Activated CD4-positive, alpha-beta T cell treated with anti-CD3 and anti-CD28 coated beads, Interleukin-2, Interleukin-4, amounts not matched to agents 100 ng/mL and 50 ng/mL, durations not matched to agents 16 hours and 8 hours (primary cell): Measurements from ENCODE around the gene GJB4.
A peak's percentile ranks its signal among the peaks of the same experiment; 100 is the strongest.

Experiments
- DNase-seq: peaks from one replicate; pipeline ENCODE4 v3.0.0-alpha.2; 2020; ENCODE audit warnings: low spot score

GJB4 gene

DNA sequence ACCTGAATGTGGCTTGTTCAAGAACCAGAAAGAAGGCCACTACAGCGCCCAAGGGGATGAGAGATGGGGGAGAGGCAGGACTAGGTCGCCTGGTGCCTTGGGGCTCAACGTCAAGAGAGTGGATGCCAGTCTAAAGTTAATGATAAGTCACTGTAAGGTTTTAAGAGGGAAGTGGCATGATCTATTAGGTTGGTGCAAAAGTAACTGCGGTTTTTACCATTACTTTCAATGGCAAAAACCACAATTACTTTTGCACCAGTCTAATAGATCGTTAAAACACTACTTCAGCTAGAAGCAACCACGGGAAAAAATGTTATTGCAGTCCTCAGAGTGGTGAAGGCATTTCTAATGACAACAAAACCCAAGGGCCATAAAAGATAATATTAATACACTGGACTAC, 18.8 kb downstream of the GJB4 start:
- no peak for DNase-seq

DNA sequence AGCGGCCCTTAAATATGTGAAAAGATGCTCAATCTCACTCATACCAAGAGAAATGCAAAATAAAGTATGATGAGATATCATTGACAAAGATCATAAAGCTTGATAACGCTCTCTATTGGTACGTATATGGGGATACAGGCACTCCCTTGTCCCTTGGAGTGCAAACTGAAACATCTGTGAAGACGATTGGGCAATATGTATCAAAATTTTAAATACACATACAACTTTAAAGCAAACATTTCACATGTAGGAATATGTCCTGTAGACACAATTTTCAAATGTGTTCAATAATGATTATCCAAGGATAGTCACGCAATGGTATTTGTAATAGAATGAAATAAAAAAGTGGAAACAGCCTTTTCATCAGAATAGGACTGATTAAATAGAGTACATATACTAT, 19.5 kb downstream of the GJB4 start:
- no peak for DNase-seq

DNA sequence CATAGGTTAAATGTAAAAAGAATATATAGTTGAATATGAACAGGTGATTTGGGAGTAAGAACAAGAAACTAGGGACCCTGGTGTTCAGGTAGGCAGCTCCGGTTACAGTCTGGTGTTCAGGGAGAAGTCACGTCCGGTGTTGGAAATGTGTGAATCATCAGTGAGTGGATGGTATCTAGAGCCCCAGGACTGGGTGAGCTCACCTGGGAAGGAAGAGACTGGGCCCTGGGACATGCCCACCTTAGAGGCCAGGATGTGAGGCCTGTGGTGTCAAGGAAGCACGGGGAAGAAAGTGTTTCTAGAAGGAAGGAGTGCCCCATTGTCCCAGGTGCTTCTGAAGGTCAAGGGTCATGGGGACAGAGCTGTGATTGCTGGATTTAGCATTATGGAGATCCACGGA, 20.0 kb downstream of the GJB4 start:
- no peak for DNase-seq

DNA sequence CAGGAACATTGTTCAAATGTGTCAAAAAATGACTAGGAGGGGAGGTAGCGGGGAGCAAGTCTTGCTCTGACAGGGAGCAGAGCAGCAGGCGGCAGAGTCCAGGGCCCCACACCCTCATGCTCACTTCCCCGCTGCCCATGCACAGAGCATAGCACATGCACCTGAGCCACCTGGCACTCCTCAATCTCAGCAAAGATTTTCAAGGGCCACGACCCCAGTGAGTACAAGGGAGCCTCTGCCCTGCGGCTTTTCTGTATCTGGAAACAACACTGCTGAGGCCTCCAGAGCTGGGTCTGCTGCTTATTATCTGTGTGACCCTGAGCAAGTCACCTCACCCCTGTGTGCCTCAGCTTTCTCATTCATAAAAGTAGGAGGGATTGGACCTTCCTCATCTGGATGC, 20.4 kb downstream of the GJB4 start:
- no peak for DNase-seq

DNA sequence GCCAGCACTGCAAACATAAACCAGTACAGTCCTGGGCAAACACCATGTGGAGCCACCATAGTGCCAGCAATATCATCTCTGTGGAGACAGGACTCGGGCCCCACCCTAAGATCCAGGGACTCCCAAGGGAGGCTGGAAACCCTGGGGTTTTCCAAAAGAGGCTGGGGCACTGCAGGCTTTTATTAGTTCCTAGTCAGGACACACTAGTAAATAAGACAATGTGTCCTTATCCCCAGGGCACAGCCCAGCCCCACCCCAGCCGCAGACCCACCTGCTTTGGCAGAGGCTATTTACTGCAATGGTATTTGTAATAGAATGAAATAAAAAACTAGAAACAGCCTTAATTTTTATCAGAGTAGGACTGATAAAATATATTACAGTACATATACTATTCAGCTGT, 21.0 kb downstream of the GJB4 start:
- no peak for DNase-seq

DNA sequence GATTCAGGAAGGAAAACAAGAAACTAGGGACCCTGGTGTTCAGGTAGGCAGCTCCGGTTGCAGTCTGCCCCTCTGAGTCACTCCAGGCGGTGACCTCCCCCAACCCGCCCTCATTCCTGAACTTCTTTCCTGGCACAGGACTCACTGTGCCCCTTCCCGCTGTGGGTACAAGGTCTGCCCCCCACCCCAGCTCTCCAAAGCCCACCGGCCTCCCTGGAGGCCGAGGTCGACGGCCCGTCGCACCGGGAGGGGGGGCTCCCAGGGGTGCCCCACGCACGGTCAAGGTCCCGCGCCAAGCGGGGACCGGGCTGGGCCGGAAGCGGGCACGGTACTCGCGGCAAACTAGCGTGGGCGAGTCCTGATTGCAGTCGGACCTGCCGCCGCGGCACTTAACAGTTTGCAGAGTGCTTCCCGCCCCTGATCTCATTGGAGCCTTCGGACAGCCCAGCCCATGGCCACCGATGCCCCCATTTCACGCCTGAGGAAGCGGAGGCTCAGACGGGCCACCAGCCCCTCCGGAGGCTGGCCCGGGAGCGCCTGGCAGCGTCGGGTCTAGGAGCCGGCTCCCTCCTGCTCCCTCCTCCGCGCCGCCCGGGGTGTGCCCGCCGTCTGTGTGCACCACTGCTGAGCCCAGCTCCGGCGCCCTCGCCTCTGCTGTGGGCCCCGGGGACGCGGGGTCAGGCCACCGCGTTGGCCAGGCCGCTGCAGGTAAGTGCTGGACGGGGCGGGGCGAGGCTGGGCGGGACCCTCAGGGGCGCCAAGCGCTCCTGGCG, 21.7 kb downstream of the GJB4 start, which contains the start of gene GJB3:
Gene GJB3 (plus strand): TSS at position 144 of the 773 bp plus-strand sequence. CDS start 3,549 bp downstream, outside the sequence.
- DNase-seq, result no peak

DNA sequence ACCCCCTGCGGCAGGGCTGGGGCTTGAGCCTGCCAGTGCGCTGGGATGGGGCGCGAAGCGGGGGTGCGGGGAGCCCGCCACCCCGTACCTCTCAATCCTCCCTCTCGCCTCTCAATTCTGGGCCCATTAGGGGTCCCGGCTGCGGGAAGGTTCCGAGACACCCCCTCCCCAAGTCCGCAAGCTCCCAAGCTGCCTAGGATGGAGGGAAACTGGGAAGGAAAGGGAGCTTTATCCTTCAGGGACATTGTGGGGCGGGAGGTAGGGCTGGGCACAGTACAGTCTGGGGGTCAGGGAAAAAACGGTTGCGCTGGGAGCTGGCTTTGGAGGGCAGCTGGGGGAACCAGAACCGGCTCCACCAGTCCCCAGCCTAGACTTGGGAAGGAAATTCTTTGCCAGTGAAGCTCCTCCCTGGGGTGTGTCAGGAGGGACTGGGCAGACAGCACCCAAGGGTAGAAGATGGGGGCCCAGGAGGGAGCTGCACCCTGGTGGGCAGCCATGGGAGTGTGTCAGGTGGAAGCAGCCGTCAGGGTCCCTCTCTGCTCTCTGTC, 22.4 kb downstream of the GJB4 start:
- no peak for DNase-seq

DNA sequence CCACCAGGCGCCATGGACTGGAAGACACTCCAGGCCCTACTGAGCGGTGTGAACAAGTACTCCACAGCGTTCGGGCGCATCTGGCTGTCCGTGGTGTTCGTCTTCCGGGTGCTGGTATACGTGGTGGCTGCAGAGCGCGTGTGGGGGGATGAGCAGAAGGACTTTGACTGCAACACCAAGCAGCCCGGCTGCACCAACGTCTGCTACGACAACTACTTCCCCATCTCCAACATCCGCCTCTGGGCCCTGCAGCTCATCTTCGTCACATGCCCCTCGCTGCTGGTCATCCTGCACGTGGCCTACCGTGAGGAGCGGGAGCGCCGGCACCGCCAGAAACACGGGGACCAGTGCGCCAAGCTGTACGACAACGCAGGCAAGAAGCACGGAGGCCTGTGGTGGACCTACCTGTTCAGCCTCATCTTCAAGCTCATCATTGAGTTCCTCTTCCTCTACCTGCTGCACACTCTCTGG, 25.2 kb downstream of the GJB4 start:
- DNase-seq, result no peak

DNA sequence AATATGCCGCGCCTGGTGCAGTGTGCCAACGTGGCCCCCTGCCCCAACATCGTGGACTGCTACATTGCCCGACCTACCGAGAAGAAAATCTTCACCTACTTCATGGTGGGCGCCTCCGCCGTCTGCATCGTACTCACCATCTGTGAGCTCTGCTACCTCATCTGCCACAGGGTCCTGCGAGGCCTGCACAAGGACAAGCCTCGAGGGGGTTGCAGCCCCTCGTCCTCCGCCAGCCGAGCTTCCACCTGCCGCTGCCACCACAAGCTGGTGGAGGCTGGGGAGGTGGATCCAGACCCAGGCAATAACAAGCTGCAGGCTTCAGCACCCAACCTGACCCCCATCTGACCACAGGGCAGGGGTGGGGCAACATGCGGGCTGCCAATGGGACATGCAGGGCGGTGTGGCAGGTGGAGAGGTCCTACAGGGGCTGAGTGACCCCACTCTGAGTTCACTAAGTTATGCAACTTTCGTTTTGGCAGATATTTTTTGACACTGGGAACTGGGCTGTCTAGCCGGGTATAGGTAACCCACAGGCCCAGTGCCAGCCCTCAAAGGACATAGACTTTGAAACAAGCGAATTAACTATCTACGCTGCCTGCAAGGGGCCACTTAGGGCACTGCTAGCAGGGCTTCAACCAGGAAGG, 25.8 kb downstream of the GJB4 start:
- no peak for DNase-seq

DNA sequence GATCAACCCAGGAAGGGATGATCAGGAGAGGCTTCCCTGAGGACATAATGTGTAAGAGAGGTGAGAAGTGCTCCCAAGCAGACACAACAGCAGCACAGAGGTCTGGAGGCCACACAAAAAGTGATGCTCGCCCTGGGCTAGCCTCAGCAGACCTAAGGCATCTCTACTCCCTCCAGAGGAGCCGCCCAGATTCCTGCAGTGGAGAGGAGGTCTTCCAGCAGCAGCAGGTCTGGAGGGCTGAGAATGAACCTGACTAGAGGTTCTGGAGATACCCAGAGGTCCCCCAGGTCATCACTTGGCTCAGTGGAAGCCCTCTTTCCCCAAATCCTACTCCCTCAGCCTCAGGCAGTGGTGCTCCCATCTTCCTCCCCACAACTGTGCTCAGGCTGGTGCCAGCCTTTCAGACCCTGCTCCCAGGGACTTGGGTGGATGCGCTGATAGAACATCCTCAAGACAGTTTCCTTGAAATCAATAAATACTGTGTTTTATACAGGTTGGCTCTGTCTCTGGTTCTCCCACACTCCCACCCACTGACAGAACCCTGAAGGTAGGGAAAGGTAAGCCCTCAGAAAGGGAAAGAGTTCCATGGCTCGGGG, 26.4 kb downstream of the GJB4 start:
- DNase-seq, result no peak

DNA sequence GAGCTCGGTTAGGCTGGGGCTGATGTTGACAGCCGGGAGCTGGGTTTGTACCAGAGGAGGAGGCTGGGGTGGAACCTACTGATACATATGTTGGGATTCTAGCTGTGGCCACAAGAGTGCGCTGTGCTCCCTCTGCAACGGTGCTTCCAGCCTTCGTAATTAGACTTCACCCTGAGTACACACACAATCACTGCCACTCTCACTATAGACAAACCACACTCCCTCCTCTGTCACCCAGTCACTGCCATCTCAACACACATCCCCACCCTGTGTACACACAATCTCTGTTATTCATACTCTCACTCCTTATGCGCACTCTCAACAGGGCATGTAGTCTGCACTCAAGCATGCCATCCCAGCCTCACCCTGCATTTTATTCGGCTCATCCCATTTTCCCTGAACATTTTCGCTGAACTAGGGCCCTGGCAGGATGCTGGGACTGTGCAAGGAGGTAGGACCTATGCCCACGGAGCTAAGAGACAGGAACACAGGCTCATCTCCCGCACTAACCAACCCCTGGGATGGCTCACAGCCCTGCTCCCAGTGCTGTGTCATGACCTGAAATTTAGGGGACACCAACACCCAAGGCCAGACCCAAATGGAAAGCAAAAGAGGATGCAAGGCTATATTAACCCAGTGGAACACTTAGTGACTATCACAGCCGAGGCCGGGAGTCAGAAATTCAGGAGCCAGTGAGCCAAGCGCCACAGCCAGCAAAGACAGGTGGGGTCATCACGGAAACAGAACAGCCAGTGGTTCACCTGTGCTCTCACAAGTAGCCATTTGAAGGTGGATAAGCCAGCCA, 27.2 kb downstream of the GJB4 start:
- peak; percentile 70 for DNase-seq

DNA sequence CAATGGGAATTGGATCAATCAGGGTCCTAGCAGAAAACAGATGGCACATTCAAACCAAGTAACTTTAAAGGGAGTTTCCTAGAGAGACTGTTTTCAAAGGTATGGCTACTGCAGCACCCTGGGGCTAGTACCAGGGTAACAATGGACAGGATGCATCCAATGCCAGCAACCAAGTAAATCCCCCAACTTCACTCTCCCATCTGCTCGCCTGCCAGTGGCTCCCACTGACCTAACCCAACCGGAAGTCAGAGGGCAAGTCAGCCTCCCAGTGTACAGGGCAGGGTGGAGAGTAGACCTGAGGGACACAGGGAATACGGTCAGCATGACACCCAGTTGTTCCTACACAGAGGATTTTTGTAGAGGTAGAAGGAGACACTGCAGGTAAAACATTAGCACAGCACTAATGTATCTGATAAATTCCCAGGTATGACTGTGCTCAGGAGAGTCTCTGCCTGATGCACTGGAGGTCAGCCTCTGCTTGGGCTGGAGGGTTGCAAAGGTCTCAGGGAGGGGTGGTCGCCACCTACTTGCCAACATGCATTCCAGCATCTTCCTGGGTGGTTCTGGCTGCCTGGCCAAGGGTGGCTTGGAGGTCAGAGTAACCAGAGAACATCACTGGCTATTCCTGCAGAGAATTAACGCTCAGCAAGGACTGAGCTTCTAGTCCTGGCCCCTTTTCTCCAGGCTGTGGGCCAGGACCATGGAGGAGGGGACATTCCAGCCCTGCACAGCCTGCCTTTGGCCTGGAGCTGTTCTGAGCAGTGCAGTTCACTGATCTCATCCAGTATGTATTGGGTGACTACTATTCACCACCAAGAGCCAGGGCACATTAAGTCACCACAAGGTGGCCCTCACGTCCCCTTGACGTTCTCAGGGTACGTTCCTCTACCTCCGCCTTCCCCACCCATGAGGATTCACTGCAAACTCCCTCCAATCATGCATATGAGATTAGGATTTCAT, 28.2 kb downstream of the GJB4 start:
- no peak for DNase-seq

DNA sequence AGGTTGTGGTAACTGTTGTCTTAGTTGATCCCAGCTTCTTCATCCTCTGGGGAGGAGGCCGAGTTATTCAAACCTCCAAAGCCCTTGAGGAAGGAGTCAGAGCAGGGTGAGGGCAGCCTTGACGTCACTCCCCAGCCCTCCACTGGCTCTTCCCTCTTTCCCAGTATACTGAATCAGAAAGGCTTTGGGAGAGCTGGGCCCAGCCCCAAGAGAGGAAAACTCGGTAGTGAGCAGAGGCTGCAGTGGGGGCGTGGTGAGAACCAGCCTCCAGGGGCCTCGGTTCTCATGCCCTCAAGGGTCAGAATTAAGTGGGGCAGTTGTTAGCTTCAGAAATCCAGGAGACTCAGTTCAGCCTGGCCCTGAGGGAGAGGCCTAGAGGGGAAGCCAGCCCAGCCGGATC, 31.4 kb downstream of the GJB4 start:
- no peak for DNase-seq

DNA sequence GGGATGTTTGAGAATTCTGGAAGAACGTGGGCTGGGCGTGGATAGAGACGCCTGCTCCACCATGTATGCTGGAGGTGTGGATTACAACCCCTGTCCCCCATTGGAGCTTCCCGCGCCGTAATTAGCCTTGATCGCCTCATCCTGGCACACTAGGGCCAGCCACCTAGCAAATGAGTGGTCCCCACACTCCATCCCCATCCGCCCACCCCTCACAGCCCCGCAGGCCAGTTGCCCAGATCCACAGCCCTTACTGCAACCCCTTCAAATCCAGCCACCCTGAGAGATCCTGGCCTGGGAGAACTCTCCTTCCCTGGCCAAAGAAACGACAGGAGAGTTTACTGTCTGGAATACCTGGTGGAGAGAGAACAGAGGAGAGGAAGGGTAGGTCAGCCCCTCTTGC, 32.9 kb downstream of the GJB4 start:
- DNase-seq, result no peak

DNA sequence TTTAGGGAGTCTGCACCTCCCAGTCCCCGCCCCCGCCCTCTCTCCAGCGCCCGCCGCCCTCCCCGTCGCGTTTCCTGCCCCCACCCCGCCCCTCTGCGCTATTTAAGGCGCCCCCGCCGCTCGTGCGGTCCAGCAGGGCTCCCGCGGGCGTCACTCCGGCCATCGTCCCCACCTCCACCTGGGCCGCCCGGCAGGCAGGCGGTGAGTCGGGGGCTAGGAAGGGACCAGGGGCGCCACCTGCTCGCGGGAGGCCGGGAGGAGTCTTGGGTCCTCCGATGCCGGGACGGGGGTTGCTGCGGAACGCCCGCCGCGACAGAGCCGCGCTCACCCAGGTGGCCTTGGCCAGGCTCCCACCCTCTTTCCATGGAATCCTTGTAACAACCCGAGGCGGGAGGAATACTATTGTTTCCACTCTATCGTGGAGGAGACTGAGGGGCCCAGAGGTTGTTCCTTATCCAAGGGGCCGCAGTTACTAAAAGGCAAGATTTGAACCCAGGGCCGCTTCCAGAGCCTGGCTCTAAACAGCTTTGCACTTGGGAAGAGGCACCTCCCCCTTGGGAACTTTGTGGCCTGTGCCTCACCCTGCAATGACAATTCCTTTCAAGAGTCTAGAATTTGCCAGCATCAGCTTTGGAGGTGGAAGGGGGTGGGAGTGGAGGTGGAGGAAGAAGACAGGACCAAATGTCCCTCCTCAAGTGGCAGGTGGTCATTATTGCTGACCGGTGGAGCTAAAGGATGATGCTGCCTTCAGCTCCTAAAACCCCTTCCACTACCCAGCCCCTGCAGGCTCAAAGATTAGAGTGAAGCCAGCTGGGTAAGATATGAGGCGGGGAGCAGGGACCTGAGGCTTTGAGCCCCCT, 33.6 kb downstream of the GJB4 start, which contains the start of gene GJA4:
Gene GJA4 (plus strand): TSS at position 132 of the 860 bp plus-strand sequence. CDS start 1,215 bp downstream, outside the sequence.
- no peak for DNase-seq

DNA sequence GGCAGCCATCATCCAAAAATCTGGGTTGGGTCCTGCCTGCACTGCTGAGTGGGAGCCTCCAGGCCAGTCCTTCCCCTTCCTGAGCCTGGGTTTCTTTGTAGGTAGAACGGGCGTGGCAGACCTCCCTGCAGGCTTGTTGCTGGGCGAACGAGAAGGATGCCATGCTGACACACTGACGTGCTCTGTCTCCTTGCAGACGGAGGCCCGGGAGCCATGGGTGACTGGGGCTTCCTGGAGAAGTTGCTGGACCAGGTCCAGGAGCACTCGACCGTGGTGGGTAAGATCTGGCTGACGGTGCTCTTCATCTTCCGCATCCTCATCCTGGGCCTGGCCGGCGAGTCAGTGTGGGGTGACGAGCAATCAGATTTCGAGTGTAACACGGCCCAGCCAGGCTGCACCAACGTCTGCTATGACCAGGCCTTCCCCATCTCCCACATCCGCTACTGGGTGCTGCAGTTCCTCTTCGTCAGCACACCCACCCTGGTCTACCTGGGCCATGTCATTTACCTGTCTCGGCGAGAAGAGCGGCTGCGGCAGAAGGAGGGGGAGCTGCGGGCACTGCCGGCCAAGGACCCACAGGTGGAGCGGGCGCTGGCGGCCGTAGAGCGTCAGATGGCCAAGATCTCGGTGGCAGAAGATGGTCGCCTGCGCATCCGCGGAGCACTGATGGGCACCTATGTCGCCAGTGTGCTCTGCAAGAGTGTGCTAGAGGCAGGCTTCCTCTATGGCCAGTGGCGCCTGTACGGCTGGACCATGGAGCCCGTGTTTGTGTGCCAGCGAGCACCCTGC, 34.7 kb downstream of the GJB4 start:
- DNase-seq, result no peak

DNA sequence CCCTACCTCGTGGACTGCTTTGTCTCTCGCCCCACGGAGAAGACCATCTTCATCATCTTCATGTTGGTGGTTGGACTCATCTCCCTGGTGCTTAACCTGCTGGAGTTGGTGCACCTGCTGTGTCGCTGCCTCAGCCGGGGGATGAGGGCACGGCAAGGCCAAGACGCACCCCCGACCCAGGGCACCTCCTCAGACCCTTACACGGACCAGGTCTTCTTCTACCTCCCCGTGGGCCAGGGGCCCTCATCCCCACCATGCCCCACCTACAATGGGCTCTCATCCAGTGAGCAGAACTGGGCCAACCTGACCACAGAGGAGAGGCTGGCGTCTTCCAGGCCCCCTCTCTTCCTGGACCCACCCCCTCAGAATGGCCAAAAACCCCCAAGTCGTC, 35.2 kb downstream of the GJB4 start:
- no peak for DNase-seq

DNA sequence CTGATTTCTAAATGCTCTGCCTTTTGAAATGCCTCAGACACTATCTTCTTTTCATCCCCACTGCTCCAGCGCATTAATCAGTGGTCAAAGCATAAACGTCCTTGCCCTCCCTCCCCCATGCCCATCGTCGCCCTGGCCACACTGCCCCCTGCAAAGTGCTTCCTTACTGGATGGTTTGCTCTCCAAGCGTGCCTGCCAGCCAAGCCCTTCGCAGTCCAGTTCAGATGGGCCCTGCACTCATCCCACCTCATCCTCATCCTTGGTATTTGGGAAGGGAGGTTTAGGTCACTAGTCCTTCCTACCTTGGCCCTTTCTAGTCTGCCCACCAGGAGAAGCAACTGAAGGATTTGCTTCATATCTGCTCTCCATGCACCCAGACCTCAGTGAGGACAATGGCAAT, 36.4 kb downstream of the GJB4 start:
- no peak for DNase-seq

DNA sequence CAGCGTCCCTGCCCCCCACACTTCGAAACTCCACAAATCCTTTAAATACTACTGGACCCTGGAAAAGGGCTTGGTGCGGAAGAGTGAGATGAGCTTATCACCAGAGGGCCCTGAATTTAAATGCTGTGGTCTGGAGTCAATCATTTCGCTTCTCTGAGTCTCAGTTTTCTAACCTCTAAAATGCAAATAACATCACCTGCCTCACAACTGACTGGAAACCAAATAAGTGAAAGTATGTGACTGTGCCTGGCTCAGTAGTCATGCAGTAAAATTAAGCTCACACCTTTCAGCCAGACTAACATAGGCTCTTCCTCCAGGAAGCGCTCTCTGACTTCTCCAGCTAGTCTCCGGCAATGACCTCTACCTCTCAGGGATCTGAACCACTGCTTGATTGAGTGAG, 37.5 kb downstream of the GJB4 start:
- DNase-seq, result no peak
